Kidney glomerular epithelial cell (primary cell): ENCODE data around the gene CES1.
"Not testable (repeated sequence)": the region's sequence is repeated elsewhere in the genome, so short reads cannot be mapped to it uniquely, and the experiment has no call there.

ENCODE experiments used
- DNase-seq: peaks from one replicate; lab custom pipeline; 2025; lab: John Stamatoyannopoulos, UW

The CES1 gene

GRCh38 chr16:55790240-55790639, 42.7 kb downstream of the CES1 start:
- not testable (repeated sequence) for DNase-seq

- DNase-seq, result not testable (repeated sequence)
Observed at GRCh38 chr16:55782793-55783091, 50.2 kb downstream of the CES1 start.

DNA sequence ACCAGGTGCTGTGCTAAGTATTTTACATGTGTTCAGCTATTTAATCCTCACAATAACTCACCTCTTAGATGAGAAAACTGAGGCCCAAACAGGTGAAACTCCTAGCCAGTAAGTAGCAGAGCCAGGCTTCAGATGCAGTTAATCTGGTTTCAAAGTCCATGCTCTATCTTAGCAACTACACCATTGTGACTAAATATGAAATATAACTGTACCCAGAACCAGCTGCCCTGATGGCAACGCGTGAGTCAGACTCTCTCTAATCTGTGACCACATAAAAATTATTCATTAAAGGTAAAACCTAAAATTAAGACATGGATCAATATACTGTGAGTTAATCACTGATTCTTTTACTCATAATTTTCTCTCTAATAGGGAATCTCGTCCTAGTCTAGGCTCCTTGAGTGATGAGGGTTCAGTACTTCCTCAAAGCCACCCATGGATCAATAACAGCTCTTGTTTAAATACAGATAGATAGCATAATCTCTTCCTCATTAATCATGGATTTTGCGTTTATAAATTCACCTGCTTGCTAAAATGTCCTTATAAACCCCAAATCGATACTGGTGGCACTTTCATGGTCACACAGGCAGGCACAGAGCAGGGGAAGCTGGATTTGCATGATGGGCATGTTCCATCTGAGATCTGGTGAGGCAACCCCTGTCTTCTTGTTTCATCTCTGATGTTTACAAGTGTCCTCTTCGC, 50.7 kb downstream of the CES1 start:
- DNase-seq, result not testable (repeated sequence)

DNA sequence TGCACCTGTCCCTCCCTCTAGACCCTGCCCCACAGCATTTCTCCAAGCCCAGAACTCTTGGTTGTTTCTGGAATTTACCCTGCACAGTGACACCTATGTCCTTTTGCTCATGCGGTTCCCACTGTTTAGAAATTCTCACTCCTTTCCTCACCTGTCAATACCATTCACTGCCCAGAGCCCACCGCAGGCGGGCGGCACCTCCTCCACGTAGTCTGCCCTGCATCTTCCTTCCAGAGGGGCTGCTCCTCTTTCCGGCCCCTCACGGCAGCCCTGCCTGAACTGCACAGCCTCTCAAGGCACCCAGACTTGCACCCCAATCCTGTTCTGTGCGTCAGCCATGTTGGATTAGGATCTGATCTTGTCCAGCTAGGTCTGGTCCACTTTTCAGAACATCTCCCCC, 51.4 kb downstream of the CES1 start:
- DNase-seq, result not testable (repeated sequence)

DNA sequence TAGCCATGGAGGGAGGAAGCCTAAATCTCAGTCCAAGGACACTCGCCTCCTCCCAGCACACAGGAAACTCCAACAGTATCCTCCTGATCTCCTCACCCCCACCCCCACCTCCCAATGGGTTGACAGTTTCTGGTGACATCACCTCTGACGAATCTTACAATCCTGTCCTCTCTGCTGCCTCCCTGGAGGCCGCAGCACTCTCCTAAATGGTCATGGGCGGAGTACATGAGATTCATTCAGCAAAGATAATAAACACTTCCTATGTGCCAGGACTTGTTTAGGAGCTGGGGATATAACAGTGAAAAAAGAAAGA, 52.8 kb downstream of the CES1 start:
- DNase-seq, result not testable (repeated sequence)

- DNase-seq, result no peak
Observed at GRCh38 chr16:55779402-55780094, 53.3 kb downstream of the CES1 start.

GRCh38 chr16:55778757-55779156, 54.1 kb downstream of the CES1 start:
- DNase-seq, result no peak

- DNase-seq, result no peak
Observed at GRCh38 chr16:55775857-55776256, 57.0 kb downstream of the CES1 start.

DNA sequence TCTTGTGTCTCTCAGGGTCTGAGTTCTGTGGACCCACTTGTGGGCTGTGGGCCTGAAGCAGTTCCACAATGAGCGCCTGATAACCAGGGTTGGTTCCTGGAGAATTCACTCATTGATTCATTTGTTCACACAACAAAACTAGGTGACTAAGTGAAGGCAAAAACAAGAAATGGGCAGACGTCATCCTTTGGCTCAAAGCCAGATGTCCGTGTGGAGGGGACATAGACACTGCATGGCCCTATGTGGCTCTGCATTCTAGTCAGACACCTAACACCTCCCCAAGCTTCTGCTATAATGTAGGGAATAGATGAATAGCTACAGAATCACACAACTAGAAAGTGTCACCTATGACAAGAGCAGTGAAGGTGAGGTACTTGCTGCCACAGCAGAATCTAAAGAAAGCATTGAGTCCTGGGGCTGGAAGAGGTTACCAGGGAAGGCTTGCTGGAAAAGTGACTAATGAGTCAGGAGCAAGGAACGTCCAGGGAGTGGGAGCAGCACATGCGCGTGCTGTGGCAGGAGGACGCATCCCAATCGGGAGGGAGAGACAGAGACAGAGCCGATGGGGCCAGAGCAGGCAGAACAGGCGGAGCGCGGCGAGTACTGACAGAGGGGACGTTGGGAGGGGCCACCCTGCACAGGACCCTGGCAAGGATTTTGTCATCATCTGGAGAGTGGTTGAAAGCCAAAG, 58.9 kb downstream of the CES1 start:
- no peak for DNase-seq

GRCh38 chr16:55765161-55765560, 67.7 kb downstream of the CES1 start:
- DNase-seq, result no peak

DNA sequence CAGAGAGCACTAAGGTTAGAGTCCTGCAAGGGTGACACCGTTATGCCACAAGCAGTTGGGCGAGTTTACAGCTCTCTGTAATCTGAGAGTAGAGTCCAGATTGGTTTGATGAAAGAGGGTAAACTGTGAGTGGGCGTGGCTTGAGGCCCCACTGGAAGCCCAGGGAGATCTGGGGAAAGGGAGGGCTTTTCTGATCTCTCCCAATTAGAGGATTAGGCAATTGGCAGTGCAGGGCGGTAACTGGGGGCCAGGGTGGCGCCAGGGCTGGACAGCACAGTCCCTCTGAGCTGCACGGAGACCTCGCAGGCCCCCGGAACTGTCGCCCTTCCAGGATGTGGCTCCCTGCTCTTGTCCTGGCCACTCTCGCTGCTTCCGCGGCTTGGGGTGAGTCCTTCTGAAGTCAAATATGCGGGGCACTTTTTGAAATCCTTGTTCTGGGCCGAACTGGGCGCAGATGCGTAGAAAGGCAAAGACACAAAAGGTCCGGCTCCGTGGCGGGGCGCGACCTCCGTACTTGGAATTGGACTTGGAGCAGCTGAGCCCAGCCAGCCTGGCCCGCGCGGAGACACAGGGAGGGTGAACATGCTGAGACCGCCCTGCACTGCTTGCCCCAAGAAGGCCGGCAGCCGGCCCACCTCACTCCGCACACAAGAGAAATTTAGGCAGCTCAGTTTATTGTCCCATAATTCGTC, 72.4 kb downstream of the CES1 start:
- no peak for DNase-seq

GRCh38 chr16:55759965-55760309, 73.0 kb downstream of the CES1 start:
- not testable (repeated sequence) for DNase-seq

GRCh38 chr16:55757595-55758527, 75.0 kb downstream of the CES1 start:
- not testable (repeated sequence) for DNase-seq

DNA sequence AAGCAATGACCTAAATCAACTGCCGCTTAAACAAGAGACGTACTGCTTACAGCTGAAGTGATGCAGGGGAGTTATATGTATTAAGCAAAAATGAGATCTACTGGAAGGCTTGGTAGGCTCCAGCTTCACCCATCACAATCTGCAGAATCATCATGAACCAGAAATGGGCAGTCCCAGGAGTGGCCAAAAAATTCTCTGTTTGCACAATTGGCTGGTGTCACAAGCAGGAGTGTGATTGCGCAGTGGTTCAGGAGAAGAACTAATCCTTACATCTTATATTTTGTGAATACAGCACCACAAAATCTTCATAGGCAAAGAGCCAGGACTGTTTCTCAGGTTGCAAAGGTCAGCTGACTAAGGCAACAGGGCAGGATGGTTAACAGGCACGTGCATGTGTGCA, 75.9 kb downstream of the CES1 start:
- no peak for DNase-seq

DNA sequence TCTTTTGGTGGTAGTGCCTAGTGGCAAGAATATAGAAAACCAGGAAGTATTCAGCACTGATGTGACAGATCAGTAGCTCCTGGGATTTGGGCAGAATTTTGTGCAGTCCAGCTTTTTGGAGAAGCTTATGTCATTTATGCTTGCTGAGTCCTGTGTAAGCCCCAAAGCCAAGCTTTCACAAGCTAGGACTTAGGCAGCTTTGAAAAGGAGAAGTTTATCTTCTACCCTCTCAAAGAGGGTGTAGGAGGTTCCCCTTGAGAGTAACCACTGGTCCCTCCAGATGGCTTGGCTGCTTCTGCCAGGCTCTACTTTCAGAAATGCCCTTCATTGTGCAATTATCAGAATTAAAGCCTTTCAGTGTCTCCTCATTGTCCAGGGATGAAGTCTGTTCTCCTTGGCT, 78.8 kb downstream of the CES1 start:
- no peak for DNase-seq

GRCh38 chr16:55753145-55753631, 79.7 kb downstream of the CES1 start:
- not testable (repeated sequence) for DNase-seq
